GM21825 (cell line): ENCODE data around the gene RALGAPA1.
"Not testable (repeated sequence)": the region's sequence is repeated elsewhere in the genome, so short reads cannot be mapped to it uniquely, and the experiment has no call there.

ENCODE experiments used
- ATAC-seq: cut with Tn5 transposase; IDR thresholded peaks from one replicate; pipeline ENCODE4 v1.9.1; 2021; ENCODE audit warnings: mild to moderate bottlenecking, moderate library complexity; ENCODE audit not compliant: unreplicated experiment

RALGAPA1 gene

GRCh38 chr14:35632676-35633075 is 176.4 kb downstream of the RALGAPA1 start:
- no peak for ATAC-seq

GRCh38 chr14:35632271-35632670 is 176.8 kb downstream of the RALGAPA1 start:
- ATAC-seq, result no peak

- no peak for ATAC-seq
These were observed 177.9 kb downstream of the RALGAPA1 start for GRCh38 chr14:35631071-35631805.

GRCh38 chr14:35628989-35629388 is 180.1 kb downstream of the RALGAPA1 start:
- no peak for ATAC-seq

GRCh38 chr14:35626947-35627346 is 182.1 kb downstream of the RALGAPA1 start:
- ATAC-seq, result not testable (repeated sequence)

GRCh38 chr14:35621996-35622395 is 187.1 kb downstream of the RALGAPA1 start:
- not testable (repeated sequence) for ATAC-seq

GRCh38 chr14:35619998-35620397 is 189.1 kb downstream of the RALGAPA1 start:
- ATAC-seq, result not testable (repeated sequence)

GRCh38 chr14:35619461-35619860 is 189.6 kb downstream of the RALGAPA1 start:
- ATAC-seq, result not testable (repeated sequence)

- no peak for ATAC-seq
These were observed 191.6 kb downstream of the RALGAPA1 start for GRCh38 chr14:35617500-35617899.

- ATAC-seq, result no peak
These were observed 201.7 kb downstream of the RALGAPA1 start for GRCh38 chr14:35607380-35607779.

GRCh38 chr14:35600253-35600652 is 208.8 kb downstream of the RALGAPA1 start:
- no peak for ATAC-seq

- no peak for ATAC-seq
These were observed 214.5 kb downstream of the RALGAPA1 start for GRCh38 chr14:35594616-35595015.

GRCh38 chr14:35587373-35587772 is 221.7 kb downstream of the RALGAPA1 start:
- not testable (repeated sequence) for ATAC-seq

GRCh38 chr14:35578639-35579038 is 230.5 kb downstream of the RALGAPA1 start:
- ATAC-seq, result no peak

GRCh38 chr14:35578135-35578534 is 231.0 kb downstream of the RALGAPA1 start:
- no peak for ATAC-seq

GRCh38 chr14:35576856-35577255 is 232.2 kb downstream of the RALGAPA1 start:
- no peak for ATAC-seq

GRCh38 chr14:35576260-35576659 is 232.8 kb downstream of the RALGAPA1 start:
- no peak for ATAC-seq

- no peak for ATAC-seq
These were observed 235.2 kb downstream of the RALGAPA1 start for GRCh38 chr14:35573911-35574310.

GRCh38 chr14:35571598-35571997 is 237.5 kb downstream of the RALGAPA1 start:
- ATAC-seq, result no peak

GRCh38 chr14:35565871-35566464 is 243.1 kb downstream of the RALGAPA1 start:
- no peak for ATAC-seq

- no peak for ATAC-seq
These were observed 250.4 kb downstream of the RALGAPA1 start for GRCh38 chr14:35558680-35559079.

GRCh38 chr14:35557221-35557747 is 251.8 kb downstream of the RALGAPA1 start:
- ATAC-seq, result no peak
